GM19372 (cell line): ENCODE results near the gene EVA1A.
"Not testable (repeated sequence)": the region's sequence is repeated elsewhere in the genome, so short reads cannot be mapped to it uniquely, and the experiment has no call there.

ENCODE experiments used
- ATAC-seq: cut with Tn5 transposase; IDR thresholded peaks from one replicate; pipeline ENCODE4 v1.9.1; 2021; ENCODE audit warnings: mild to moderate bottlenecking, low read depth, moderate library complexity; ENCODE audit not compliant: unreplicated experiment

EVA1A gene

DNA sequence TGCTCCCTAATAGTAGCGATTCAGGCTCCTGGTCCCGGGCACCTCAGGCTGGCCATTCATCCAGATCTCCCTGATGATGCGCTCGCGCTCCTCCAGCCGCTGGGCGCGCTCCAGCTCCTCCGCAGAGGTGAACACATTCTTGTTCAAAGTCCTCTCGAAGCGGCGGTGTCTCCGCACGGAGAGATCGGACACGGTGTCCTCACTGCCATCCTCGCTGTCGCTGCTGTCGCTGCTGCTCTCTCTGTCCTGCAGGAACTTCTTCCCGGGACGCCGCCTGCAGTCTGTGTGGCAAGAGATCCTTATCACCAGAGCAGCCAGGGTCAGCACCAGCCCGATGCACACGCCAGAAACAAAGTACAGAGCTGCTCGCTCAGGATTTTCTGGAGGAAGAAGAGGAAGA, 67.5 kb downstream of the EVA1A start:
- no peak for ATAC-seq

DNA sequence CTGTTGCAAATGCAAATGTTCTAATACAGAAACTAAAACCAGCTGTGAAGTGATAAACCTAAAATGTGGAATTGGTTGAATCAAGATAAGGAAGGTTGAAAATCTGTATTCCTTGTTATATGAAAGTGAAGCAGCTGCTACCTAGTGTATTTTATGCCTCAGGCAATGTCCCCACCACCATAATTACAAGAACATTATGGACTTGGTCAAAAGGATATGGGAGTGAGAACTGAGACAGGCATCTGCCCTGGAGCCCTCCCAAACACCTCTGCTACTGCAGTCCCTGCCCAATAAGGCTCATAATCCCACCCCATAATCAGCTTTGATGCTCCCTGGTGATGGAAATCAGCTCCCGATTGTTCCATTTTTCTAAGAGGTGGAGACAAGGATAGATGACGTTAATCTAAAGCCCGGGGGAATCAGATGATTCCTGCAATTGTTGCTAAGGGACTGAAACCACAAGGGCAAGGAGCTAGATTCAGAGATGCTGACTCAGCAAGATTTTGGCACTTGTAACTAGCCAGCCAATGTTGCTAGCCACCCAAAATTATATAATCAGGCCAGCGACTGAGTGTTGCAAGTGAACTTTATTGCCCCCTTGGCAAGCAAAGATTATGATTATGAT, 69.5 kb downstream of the EVA1A start:
- ATAC-seq, result no peak

DNA sequence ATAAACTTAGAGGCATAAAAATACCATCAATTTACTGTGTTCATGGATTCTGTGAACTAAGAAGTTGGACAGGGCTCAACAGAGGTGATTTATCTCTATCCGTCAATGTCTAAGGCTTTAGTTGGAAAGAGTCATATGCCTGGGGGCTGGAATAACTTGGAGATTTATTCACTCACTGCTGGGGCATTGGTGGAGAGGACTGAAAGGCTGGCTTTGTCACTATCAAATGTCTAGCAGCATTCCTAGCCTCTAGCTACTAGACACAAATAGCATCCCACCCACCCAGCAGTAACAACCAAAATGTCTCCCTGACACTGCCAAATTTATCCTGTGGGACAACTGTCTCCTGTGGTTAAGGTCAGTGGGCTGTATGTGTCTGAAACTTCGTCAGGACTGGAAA, 71.0 kb downstream of the EVA1A start:
- no peak for ATAC-seq

DNA sequence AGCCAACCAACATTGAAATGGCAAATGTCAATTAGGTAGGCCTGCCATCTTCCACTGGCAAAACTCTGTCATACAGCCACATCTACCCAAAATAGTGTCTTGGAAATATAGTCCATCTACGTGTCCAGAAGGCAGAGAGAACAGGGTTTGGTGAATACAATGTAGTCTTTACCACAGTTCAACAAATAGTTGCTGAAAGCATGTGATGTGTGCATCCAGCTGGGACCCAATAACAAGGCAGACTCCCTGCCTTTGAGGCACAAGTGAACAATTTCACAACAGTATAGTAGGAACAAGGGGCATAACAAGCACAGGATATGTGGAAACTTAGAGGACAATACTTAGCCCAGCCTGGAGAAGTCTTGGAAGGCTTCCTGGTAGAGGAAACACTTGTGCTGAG, 72.6 kb downstream of the EVA1A start:
- no peak for ATAC-seq

DNA sequence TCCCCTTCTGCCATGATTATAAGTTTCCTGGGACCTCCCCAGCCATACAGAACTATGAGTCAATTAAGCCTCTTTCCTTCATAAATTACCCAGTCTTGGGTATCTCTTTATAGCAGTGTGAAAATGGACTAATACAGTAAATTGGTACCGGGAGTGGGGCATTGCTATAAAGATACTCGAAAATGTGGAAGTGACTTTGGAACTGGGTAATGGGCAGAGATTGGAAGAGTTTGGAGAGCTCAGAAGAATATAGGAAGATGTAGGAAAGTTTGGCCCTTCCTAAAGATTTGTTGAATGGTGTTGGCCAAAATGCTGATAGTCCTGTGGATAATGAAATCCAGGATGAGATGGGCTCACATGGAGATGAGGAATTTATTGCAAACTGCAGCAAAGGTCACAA, 74.0 kb downstream of the EVA1A start:
- not testable (repeated sequence) for ATAC-seq

- no peak for ATAC-seq
Observed at GRCh38 chr2:75484840-75485239, 75.9 kb downstream of the EVA1A start.

DNA sequence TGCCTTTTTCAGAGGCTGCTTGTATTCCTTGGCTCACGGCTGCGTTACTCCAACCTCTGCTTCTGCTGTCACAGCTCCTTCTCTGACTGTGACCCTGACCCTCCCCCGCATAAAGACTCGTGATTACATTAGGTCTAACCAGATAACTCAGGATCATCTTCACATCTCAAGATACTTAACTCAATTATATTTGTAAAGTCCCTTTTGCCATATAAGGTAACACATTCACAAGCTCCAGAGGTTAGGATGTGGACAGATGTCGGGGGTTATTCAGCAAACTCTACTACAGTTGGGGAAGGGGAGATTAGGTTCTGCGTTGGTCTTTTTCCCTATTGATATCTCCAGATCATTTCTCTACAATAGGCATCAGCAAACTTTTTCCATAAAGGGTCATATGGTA, 76.9 kb downstream of the EVA1A start:
- no peak for ATAC-seq

- ATAC-seq, result no peak
Observed at GRCh38 chr2:75482398-75482797, 78.3 kb downstream of the EVA1A start.

DNA sequence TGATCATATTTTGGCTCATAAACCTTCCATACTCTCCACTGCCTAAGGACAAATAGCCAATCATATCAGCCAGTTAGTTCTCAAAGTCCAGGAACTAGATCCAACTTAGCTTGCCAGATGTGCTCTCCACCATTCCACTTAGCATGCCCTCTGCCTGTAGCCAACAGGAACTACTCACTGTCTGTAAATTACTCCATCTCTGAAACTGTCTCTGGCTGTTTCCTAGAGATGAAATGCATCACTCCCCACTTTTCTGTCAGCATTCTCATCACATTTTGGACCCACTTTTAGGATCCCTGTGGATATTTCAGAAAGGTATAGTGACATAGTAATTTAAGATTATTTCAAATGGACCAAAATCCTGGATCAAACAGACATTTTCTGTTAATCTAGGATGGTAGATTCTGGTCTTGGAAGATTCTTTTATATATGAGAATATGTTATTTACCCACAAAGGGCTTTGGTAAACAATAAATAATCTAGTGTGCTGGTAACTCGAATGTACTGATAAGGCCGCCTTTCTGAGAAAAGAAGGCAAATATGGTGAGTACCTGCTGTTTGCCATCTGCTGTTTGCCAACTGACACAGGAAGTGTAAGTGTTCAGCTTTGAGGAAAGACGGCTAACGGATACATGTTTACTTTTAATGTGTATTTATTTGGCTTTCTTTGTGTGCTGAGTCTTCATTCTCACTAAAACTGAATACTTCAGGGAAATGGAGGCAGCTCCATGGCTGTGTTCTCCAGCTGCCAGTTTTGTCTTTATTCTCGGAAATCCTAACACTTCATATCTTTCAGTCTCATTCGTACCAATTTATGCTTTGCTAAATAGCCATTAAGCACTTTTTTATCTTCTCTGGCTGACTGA, 79.5 kb downstream of the EVA1A start:
- no peak for ATAC-seq

DNA sequence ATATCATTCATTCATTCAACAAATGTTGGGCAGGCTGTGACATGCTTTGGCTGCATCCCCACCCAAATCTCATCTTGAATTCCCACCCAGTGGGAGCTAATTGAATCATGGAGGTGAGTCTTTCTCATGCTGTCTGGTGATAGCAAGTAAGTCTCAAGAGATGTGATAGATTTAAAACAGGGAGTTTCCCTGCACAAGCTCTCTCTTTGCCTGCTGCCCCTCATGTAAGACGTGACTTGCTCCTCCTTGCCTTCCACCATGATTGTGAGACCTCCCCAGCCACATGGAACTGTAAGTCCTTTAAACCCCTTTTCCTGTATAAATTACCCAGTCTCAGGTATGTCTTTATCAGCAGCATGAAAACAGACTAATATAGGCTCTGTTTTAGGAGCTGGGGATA, 83.0 kb downstream of the EVA1A start:
- not testable (repeated sequence) for ATAC-seq

GRCh38 chr2:75476761-75477160, 84.0 kb downstream of the EVA1A start:
- ATAC-seq, result no peak

DNA sequence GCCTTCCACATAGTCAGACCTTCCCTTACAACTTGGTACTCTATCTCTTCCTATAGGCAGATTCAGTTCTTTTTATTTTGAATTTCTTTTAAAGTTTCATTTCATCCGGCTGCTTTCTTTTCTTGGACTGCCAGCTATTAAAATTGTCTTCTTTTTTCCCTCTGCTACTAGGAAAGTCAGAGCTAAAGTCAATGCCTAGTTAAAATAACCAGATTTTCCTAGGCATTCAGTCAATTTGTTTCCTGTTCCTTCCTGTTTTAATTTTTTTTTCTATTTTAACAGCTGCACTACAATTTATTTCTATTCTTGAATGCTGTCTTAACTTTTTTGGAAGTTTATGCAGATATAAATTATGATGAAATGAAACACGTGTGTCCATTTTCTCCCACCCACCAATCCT, 84.8 kb downstream of the EVA1A start:
- ATAC-seq, result no peak

GRCh38 chr2:75475049-75475448, 85.7 kb downstream of the EVA1A start:
- no peak for ATAC-seq

GRCh38 chr2:75474115-75474514, 86.6 kb downstream of the EVA1A start:
- ATAC-seq, result no peak

- ATAC-seq, result no peak
Observed at GRCh38 chr2:75466708-75467311, 93.9 kb downstream of the EVA1A start.

DNA sequence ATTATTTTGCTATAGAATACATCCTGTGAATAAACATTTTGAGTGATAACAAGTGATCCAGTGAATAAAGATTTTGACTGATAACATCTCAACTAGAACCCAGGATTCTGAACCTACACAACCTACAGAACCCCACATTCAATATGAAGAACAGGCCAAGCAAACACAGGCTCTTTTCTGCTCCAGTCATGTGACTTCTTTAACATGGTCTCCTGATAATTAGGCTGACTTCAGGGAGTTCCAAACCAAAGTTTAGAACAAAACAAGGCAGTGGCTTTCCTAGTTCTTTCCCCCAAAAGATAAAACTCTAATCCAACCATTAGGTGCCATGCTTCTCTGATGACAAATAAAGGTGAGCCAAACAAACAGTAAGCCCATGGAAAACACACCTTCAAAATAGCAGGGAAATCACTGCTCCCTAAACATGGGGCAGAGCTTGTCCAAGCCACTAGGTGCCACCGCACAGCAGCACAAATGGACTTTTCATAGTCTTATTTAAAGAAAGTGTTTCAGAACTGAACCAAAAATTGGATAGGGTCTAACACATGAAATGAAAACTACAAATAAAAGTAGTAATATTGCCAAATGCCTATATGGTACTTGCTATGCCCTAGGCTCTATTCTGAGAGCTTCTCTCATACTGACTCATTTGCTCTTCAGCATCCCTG, 95.3 kb downstream of the EVA1A start:
- no peak for ATAC-seq

GRCh38 chr2:75464348-75464946, 96.3 kb downstream of the EVA1A start:
- ATAC-seq, result no peak

DNA sequence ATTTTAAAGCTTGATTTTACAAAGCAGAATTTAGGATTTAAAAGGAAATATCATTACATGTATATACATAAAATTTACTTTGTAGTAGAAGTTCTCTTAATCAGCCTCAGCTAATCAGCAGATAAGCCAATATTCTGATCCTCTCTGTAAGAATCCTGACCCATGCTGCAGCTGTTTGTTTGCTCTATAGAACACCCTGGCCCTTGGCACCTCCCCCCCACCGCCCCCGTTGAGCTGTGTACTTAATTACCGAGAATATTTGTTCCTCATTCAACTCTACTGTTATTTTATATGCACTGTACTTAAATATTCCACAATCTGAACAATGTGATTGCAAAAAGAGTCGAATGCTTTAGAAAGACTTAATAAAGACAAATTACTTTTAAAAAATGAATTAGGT, 98.0 kb downstream of the EVA1A start:
- no peak for ATAC-seq

DNA sequence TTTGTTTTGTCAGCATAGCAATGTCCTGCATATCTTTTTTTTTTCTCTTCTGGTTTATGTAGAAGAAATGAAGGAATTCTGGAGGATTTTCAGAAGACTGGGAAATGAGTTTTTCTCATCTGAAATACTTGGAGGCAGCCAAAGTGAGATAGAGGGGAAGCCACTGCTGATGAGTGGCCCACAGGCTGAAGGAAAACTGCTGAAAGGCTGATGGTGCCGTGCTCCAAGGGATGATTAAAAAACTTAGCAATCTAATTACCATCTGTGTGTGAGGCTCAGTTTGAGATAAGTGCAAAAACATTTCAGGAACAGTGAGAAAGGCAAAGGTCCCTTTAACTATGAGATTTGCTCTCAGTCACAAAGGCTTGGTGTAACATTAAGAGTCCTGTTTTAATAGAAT, 98.5 kb downstream of the EVA1A start:
- no peak for ATAC-seq

GRCh38 chr2:75460630-75461029, 100.1 kb downstream of the EVA1A start:
- ATAC-seq, result no peak
